HEK293 (cell line): ENCODE results near the gene PDIA5.

Source experiments
- CTCF ChIA-PET: fragments of 350-600 bp; formaldehyde crosslinking; extraction: SDS; loops from one replicate; lab custom pipeline; 2021; ENCODE audit warnings: antibody characterized with exemption; lab: Yijun Ruan, JAX
- POLR2A ChIA-PET: fragments of 300-600 bp; formaldehyde crosslinking; extraction: SDS; loops from one replicate; lab custom pipeline; 2020; ENCODE audit warnings: antibody characterized with exemption, inconsistent platforms; lab: Yijun Ruan, JAX
- H3K27ac ChIP-seq: fragments of 200-500 bp; sonication (Bioruptor generic); 2 replicates; pipeline ENCODE4 v1.5.1; 2014; ENCODE audit warnings: low read depth, low read length, control low read depth, inconsistent platforms; ENCODE audit errors: extremely low read depth
- H3K36me3 ChIP-seq, 2 experiments: fragments of 200-500 bp in 1 of 2; sonication (Bioruptor generic) in 1 of 2; 1 replicate in 1 of 2; 2 replicates in 1 of 2; pipeline ENCODE4 v1.5.1; 2014 to 2017; ENCODE audit warnings: inconsistent platforms in 2 of 2, low read length in 2 of 2; ENCODE audit not compliant: control insufficient read depth in 2 of 2, insufficient read depth in 1 of 2
- H3K4me1 ChIP-seq: fragments of 200-500 bp; sonication (Bioruptor generic); 2 replicates; pipeline ENCODE4 v1.5.1; 2014; ENCODE audit warnings: mild to moderate bottlenecking, low read length, inconsistent platforms; ENCODE audit not compliant: control insufficient read depth, insufficient read depth
- H3K4me3 ChIP-seq: 2 replicates; pipeline ENCODE4 v1.5.1; 2011; ENCODE audit warnings: low read depth, mild to moderate bottlenecking, control low read depth, low read length, moderate library complexity
- H3K9me3 ChIP-seq: fragments of 200-500 bp; sonication (Bioruptor generic); 2 replicates; pipeline ENCODE4 v1.5.1; 2014; ENCODE audit warnings: low read depth, low read length, inconsistent platforms; ENCODE audit not compliant: control insufficient read depth, insufficient read depth
- BCL11B ChIP-seq: fragments of 450-650 bp; formaldehyde crosslinking; IDR thresholded peaks from 2 replicates; pipeline ENCODE4 v1.5.1; 2016; ENCODE audit warnings: low read depth, missing biosample characterization, missing genetic modification characterization
- GLIS2 ChIP-seq: fragments of 450-650 bp; formaldehyde crosslinking; IDR thresholded peaks from 2 replicates; pipeline ENCODE4 v1.5.1; 2016; ENCODE audit warnings: missing biosample characterization, missing genetic modification characterization
- KLF8 ChIP-seq: fragments of 450-650 bp; formaldehyde crosslinking; IDR thresholded peaks from 2 replicates; pipeline ENCODE4 v1.5.1; 2016; ENCODE audit warnings: missing biosample characterization, missing genetic modification characterization
- RBAK ChIP-seq: fragments of 450-650 bp; formaldehyde crosslinking; IDR thresholded peaks from 2 replicates; pipeline ENCODE4 v1.5.1; 2016; ENCODE audit warnings: missing biosample characterization, missing genetic modification characterization
- ZBTB17 ChIP-seq: fragments of 450-650 bp; formaldehyde crosslinking; IDR thresholded peaks from 2 replicates; pipeline ENCODE4 v1.5.1; 2016; ENCODE audit warnings: missing biosample characterization, missing genetic modification characterization
- ZBTB48 ChIP-seq: fragments of 450-650 bp; formaldehyde crosslinking; IDR thresholded peaks from 2 replicates; pipeline ENCODE4 v1.5.1; 2016; ENCODE audit warnings: missing biosample characterization, missing genetic modification characterization
- ZBTB7A ChIP-seq: fragments of 450-650 bp; formaldehyde crosslinking; IDR thresholded peaks from 2 replicates; pipeline ENCODE4 v1.5.1; 2016; ENCODE audit warnings: low read depth, missing biosample characterization, missing genetic modification characterization
- ZNF10 ChIP-seq: fragments of 450-650 bp; formaldehyde crosslinking; IDR thresholded peaks from 2 replicates; pipeline ENCODE4 v1.5.1; 2017; ENCODE audit warnings: missing biosample characterization, missing genetic modification characterization
- ZNF514 ChIP-seq: fragments of 450-650 bp; formaldehyde crosslinking; IDR thresholded peaks from 2 replicates; pipeline ENCODE4 v1.5.1; 2016; ENCODE audit warnings: missing biosample characterization, missing genetic modification characterization
- ZNF585B ChIP-seq: fragments of 450-650 bp; formaldehyde crosslinking; IDR thresholded peaks from 2 replicates; pipeline ENCODE4 v1.5.1; 2016; ENCODE audit warnings: missing biosample characterization, missing genetic modification characterization
- ZNF664 ChIP-seq: fragments of 450-650 bp; formaldehyde crosslinking; IDR thresholded peaks from 2 replicates; pipeline ENCODE4 v1.5.1; 2016; ENCODE audit warnings: missing biosample characterization, missing genetic modification characterization
- ZNF785 ChIP-seq: fragments of 450-650 bp; formaldehyde crosslinking; IDR thresholded peaks from 2 replicates; pipeline ENCODE4 v1.5.1; 2016; ENCODE audit warnings: missing biosample characterization, missing genetic modification characterization
- ZNF830 ChIP-seq: fragments of 450-650 bp; IDR thresholded peaks from 2 replicates; pipeline ENCODE4 v1.5.0; 2018; ENCODE audit warnings: missing biosample characterization, missing genetic modification characterization, low read depth, mild to moderate bottlenecking, moderate library complexity
- TF ChIP-seq, protein P1 (sequence below): fragments of 450-650 bp; formaldehyde crosslinking; IDR thresholded peaks from 2 replicates; pipeline ENCODE4 v1.5.1; 2016; ENCODE audit warnings: missing biosample characterization, missing genetic modification characterization, borderline replicate concordance
- TF ChIP-seq, protein P2 (sequence below): fragments of 450-650 bp; formaldehyde crosslinking; IDR thresholded peaks from 2 replicates; pipeline ENCODE4 v1.5.1; 2016; ENCODE audit warnings: missing biosample characterization, missing genetic modification characterization, low read depth
- TF ChIP-seq, protein P3 (sequence below): fragments of 450-650 bp; formaldehyde crosslinking; IDR thresholded peaks from 2 replicates; pipeline ENCODE4 v1.5.1; 2016; ENCODE audit warnings: missing biosample characterization, missing genetic modification characterization
- TF ChIP-seq, protein P4 (sequence below): fragments of 450-650 bp; formaldehyde crosslinking; IDR thresholded peaks from 2 replicates; pipeline ENCODE4 v1.5.1; 2017; ENCODE audit warnings: missing biosample characterization, missing genetic modification characterization

The PDIA5 gene

DNA sequence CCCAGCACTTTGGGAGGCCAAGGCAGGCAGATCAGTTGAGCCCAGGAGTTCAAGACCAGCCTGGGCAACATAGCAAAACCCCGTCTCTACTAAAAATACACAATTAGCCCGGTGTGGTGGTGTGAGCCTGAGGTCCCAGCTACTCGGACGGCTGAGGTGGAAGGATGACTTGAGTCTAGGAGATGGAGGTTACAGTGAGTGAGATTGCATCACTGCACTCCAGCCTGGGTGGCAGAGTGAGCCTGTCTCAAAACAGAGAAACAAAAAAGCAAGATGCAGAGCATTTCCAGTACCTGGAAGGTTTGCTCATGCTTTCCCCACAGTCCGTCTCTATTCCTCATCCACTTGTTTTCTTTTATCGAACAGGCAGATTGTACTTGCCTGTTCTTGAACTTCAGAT, 3.8 kb upstream of the PDIA5 start:
- H3K9me3 ChIP-seq, result no peaks in the 10 kb centered on the region
- H3K36me3 ChIP-seq, result no peaks in the 10 kb centered on the region
- TF ChIP-seq, protein P1, sequence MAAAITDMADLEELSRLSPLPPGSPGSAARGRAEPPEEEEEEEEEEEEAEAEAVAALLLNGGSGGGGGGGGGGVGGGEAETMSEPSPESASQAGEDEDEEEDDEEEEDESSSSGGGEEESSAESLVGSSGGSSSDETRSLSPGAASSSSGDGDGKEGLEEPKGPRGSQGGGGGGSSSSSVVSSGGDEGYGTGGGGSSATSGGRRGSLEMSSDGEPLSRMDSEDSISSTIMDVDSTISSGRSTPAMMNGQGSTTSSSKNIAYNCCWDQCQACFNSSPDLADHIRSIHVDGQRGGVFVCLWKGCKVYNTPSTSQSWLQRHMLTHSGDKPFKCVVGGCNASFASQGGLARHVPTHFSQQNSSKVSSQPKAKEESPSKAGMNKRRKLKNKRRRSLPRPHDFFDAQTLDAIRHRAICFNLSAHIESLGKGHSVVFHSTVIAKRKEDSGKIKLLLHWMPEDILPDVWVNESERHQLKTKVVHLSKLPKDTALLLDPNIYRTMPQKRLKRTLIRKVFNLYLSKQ, result no peak
- TF ChIP-seq GLIS2 (tag by site-specific recombination), result no peak
- no peak for TF ChIP-seq KLF8
- TF ChIP-seq, protein P2, sequence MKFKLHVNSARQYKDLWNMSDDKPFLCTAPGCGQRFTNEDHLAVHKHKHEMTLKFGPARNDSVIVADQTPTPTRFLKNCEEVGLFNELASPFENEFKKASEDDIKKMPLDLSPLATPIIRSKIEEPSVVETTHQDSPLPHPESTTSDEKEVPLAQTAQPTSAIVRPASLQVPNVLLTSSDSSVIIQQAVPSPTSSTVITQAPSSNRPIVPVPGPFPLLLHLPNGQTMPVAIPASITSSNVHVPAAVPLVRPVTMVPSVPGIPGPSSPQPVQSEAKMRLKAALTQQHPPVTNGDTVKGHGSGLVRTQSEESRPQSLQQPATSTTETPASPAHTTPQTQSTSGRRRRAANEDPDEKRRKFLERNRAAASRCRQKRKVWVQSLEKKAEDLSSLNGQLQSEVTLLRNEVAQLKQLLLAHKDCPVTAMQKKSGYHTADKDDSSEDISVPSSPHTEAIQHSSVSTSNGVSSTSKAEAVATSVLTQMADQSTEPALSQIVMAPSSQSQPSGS, result no peak
- no peak for TF ChIP-seq ZNF514 (tag by site-specific recombination)
- TF ChIP-seq ZNF785 (tag by site-specific recombination), result no peak
- TF ChIP-seq ZBTB17 (tag by site-specific recombination), result 0 out of 2 replicates have a peak, but pooled peaks have one; percentile 12
- no peak for TF ChIP-seq ZBTB7A (tag by site-specific recombination)
- ChIA-PET POLR2A (interaction anchor here (0.5 kb wide), 1 partner anchor 689 kb away, joined by 6 read pairs; no protein-coding TSS in a partner anchor), CTCF (no interaction called here)
- H3K4me3 ChIP-seq, result no peak overlapping the region
- H3K4me1 ChIP-seq, result no peaks in the 10 kb centered on the region
- no peak overlapping the region for H3K27ac ChIP-seq

DNA sequence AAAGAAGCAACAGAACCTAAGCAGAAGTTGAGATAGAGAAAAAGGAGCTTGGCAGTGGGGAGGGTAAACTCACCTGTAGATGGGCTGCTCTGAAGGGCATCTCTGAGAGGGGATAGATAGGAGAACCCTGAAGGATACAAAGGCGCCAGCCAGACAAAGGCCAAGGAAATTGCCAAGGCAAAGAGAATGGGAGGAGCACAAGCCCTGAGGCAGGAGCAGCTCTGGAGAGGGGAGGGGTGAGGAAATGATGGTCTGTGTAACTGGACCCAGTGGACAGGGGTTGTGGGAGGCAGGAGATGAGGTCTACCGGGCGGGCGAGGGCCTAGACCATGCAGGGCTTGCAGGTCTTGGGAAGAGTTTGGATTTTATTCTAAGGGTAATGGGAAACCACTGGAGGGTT, 2.3 kb upstream of the PDIA5 start:
- H3K27ac ChIP-seq, result no peak overlapping the region
- H3K4me3 ChIP-seq, result no peak overlapping the region
- TF ChIP-seq ZNF830 (no peak), ZNF10 (tag by site-specific recombination) (no peak), RBAK (tag by site-specific recombination) (no peak), BCL11B (tag by site-specific recombination) (no peak)
- TF ChIP-seq, all 188 proteins: peak for 0
- Histone ChIP-seq H3K9me3 (no peaks in the 10 kb centered on the region), H3K36me3 (no peaks in the 10 kb centered on the region), H3K4me1 (peaks cover 3% of the 10 kb centered on the region; the same call in 1 of the 2 replicates)
- ChIA-PET POLR2A (no interaction called here), CTCF (interaction anchor here (0.6 kb wide), 1 partner anchor 82 kb away, joined by 3 read pairs; no protein-coding TSS in a partner anchor)

DNA sequence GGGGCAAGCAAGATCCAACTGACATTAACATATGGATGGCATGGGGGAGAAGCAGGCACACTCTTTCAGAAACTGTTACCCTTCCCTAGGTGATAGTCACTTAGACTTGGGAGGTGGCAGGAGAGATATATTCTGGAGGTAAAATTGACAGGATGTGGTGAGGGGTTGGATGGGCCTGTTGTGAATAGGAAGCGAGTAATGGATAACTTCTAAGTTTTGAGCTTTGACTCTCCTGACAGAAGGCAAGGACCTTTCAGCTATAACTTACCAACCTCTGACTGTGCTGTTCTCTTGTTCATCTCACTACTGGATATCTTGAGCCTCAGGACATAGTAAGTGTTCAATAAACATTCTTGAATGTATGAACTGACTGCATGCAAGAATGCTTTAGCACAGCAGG, 1.9 kb upstream of the PDIA5 start:
- H3K9me3 ChIP-seq, result no peaks in the 10 kb centered on the region
- H3K36me3 ChIP-seq, result no peaks in the 10 kb centered on the region
- no peak overlapping the region for H3K4me3 ChIP-seq
- H3K27ac ChIP-seq, result no peak overlapping the region
- TF ChIP-seq ZNF664 (peak; percentile 68), ZBTB7A (tag by site-specific recombination) (no peak), ZBTB48 (no peak), ZNF585B (tag by site-specific recombination) (no peak)
- TF ChIP-seq, protein P3, sequence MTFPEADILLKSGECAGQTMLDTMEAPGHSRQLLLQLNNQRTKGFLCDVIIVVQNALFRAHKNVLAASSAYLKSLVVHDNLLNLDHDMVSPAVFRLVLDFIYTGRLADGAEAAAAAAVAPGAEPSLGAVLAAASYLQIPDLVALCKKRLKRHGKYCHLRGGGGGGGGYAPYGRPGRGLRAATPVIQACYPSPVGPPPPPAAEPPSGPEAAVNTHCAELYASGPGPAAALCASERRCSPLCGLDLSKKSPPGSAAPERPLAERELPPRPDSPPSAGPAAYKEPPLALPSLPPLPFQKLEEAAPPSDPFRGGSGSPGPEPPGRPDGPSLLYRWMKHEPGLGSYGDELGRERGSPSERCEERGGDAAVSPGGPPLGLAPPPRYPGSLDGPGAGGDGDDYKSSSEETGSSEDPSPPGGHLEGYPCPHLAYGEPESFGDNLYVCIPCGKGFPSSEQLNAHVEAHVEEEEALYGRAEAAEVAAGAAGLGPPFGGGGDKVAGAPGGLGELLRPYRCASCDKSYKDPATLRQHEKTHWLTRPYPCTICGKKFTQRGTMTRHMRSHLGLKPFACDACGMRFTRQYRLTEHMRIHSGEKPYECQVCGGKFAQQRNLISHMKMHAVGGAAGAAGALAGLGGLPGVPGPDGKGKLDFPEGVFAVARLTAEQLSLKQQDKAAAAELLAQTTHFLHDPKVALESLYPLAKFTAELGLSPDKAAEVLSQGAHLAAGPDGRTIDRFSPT (tag by site-specific recombination), result no peak
- TF ChIP-seq, protein P4, sequence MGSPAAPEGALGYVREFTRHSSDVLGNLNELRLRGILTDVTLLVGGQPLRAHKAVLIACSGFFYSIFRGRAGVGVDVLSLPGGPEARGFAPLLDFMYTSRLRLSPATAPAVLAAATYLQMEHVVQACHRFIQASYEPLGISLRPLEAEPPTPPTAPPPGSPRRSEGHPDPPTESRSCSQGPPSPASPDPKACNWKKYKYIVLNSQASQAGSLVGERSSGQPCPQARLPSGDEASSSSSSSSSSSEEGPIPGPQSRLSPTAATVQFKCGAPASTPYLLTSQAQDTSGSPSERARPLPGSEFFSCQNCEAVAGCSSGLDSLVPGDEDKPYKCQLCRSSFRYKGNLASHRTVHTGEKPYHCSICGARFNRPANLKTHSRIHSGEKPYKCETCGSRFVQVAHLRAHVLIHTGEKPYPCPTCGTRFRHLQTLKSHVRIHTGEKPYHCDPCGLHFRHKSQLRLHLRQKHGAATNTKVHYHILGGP (tag by site-specific recombination), result no peak
- CTCF ChIA-PET, result no interaction called here
- peaks cover 3% of the 10 kb centered on the region; the same call in 1 of the 2 replicates for H3K4me1 ChIP-seq
- POLR2A ChIA-PET, result no interaction called here
